ENCODE data around the gene AADAC.

- TF ChIP-seq, protein P1, sequence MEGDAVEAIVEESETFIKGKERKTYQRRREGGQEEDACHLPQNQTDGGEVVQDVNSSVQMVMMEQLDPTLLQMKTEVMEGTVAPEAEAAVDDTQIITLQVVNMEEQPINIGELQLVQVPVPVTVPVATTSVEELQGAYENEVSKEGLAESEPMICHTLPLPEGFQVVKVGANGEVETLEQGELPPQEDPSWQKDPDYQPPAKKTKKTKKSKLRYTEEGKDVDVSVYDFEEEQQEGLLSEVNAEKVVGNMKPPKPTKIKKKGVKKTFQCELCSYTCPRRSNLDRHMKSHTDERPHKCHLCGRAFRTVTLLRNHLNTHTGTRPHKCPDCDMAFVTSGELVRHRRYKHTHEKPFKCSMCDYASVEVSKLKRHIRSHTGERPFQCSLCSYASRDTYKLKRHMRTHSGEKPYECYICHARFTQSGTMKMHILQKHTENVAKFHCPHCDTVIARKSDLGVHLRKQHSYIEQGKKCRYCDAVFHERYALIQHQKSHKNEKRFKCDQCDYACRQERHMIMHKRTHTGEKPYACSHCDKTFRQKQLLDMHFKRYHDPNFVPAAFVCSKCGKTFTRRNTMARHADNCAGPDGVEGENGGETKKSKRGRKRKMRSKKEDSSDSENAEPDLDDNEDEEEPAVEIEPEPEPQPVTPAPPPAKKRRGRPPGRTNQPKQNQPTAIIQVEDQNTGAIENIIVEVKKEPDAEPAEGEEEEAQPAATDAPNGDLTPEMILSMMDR (IDR thresholded peaks at IDR 0.05): no peak
- TF ChIP-seq POLR2A (IDR thresholded peaks at IDR 0.05): no peak
These were observed 50.6 kb downstream of the AADAC start for GRCh38 chr3:151864423-151865101.

Measured in lower leg skin (tissue), 3 donors.